Stimulated activated CD8-positive, alpha-beta memory T cell treated with anti-CD3 and anti-CD28 coated beads, Interleukin-15, amount 100 ng/mL, for 48 hours (primary cell): ENCODE results near the gene DCANP1.

Experiments
- DNase-seq, 2 donors: peaks; one replicate each; pipeline ENCODE4 v3.0.0-alpha.2; 2020; ENCODE audit warnings: low read depth in 2 of 2

Gene DCANP1

GRCh38 chr5:135480511-135480910 lies 33.4 kb upstream of the DCANP1 start:
- DNase-seq = no peak

GRCh38 chr5:135478938-135479337 lies 31.8 kb upstream of the DCANP1 start:
- DNase-seq = no peak

- DNase-seq = no peak
Measured at GRCh38 chr5:135477613-135478066, 30.5 kb upstream of the DCANP1 start.

- DNase-seq = no peak
Measured at GRCh38 chr5:135476615-135477581, 29.8 kb upstream of the DCANP1 start.

GRCh38 chr5:135473956-135474670 lies 27.0 kb upstream of the DCANP1 start:
- DNase-seq = no peak

GRCh38 chr5:135472141-135472540 lies 25.0 kb upstream of the DCANP1 start:
- DNase-seq = no peak

- no peak for DNase-seq
Measured at GRCh38 chr5:135471726-135472125, 24.6 kb upstream of the DCANP1 start.

- no peak for DNase-seq
Measured at GRCh38 chr5:135469911-135470310, 22.8 kb upstream of the DCANP1 start.

- no peak for DNase-seq
Measured at GRCh38 chr5:135468541-135468940, 21.4 kb upstream of the DCANP1 start.

GRCh38 chr5:135467871-135468485 lies 20.8 kb upstream of the DCANP1 start:
- no peak for DNase-seq

- no peak for DNase-seq
Measured at GRCh38 chr5:135467051-135467625, 20.0 kb upstream of the DCANP1 start.

- DNase-seq = peak; percentile 58 to 61
Measured at GRCh38 chr5:135466178-135467050, 19.3 kb upstream of the DCANP1 start.

- DNase-seq = no peak
Measured at GRCh38 chr5:135465391-135466122, 18.4 kb upstream of the DCANP1 start.

GRCh38 chr5:135462304-135462703 lies 15.2 kb upstream of the DCANP1 start:
- DNase-seq = peak; percentile 32

GRCh38 chr5:135461481-135462151 lies 14.5 kb upstream of the DCANP1 start:
- DNase-seq = no peak

- no peak for DNase-seq
Measured at GRCh38 chr5:135460246-135461033, 13.3 kb upstream of the DCANP1 start.

- no peak for DNase-seq
Measured at GRCh38 chr5:135458921-135459331, 11.8 kb upstream of the DCANP1 start.

GRCh38 chr5:135458356-135458755 lies 11.2 kb upstream of the DCANP1 start:
- DNase-seq = no peak
